Activated CD4-positive, alpha-beta T cell treated with anti-CD3 and anti-CD28 coated beads, Interleukin-2, Interleukin-4, amounts not matched to agents 100 ng/mL and 50 ng/mL, durations not matched to agents 16 hours and 8 hours (primary cell): ENCODE results near the gene ADPRM.
"Not testable (repeated sequence)": the region's sequence is repeated elsewhere in the genome, so short reads cannot be mapped to it uniquely, and the experiment has no call there.

ENCODE experiments used
- DNase-seq: peaks from one replicate; pipeline ENCODE4 v3.0.0-alpha.2; 2020; ENCODE audit warnings: low spot score

ADPRM gene

GRCh38 chr17:10699856-10700255, 2.5 kb downstream of the ADPRM start:
- peak; percentile 32 for DNase-seq

- no peak for DNase-seq
Observed at GRCh38 chr17:10702574-10702973, 5.2 kb downstream of the ADPRM start.

- DNase-seq, result no peak
Observed at GRCh38 chr17:10705727-10706126, 8.3 kb downstream of the ADPRM start.

- no peak for DNase-seq
Observed at GRCh38 chr17:10713318-10713717, 15.9 kb downstream of the ADPRM start.

DNA sequence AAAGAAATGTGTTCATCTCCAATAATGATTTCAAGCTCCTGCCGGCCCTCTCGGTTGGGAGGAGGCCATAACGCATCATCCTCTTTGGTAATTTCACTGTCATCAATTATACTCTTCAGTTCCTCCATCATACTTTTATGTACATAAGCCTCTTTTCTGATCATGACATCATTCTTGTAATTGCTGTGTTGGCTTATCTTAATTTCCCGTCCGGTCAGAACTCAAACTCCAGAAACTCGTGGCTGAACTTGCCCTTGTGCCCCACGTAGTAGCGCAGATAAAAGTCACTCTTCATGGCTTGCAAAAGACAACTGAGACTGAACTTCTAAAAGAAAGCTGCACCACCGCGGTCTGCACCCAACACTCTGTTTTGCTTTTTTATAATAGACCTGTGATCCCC, 18.8 kb downstream of the ADPRM start:
- DNase-seq, result no peak

GRCh38 chr17:10718547-10718946, 21.2 kb downstream of the ADPRM start:
- DNase-seq, result no peak

- no peak for DNase-seq
Observed at GRCh38 chr17:10724546-10725195, 27.3 kb downstream of the ADPRM start.

DNA sequence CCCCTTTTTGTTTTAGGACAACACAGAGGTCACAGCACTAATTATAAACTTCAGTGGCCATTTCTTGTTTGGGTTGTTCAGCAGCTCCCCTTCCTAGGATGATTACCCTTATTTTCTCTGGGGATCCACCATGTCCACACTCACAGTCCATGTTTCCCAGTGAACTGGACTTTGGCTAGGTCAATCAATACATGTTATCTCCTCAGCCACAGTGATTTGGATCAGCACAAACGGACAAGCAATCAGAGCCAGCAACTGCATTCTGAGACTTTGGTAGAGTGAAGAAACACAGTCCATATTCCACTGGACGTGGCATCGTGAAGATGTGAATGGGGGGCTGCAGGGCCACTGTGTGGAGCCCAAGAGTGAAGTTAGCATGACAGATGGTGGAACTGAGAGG, 27.9 kb downstream of the ADPRM start:
- no peak for DNase-seq

- DNase-seq, result no peak
Observed at GRCh38 chr17:10726196-10726595, 28.8 kb downstream of the ADPRM start.

GRCh38 chr17:10727192-10727591, 29.8 kb downstream of the ADPRM start:
- peak; percentile 55 for DNase-seq

DNA sequence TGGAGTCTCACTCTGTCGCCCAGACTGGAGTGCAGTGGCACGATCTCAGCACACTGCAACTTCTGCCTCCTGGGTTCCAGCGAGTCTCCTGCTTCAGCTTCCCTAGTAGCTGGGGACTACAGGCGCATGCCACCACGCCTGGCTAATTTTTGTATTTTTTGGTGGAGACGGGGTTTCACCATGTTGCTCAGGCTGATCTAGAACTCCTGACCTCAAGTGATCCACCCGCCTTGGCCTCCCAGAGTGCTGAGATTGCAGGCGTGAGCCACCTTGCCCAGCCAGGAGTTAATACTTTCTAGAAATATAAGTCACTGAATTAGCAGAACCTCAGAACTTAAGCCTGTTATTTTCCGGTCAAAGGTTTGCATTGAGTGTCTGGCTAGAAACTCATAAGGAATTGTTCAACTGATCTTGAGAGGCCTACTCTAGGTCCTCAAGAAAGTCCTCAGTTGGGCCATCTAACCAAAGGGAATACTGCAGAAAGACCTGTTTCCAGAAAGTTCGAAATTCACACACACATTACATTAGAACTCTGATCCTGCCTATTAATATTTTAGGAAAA, 31.0 kb downstream of the ADPRM start:
- DNase-seq, result no peak

GRCh38 chr17:10729334-10730193, 32.2 kb downstream of the ADPRM start, which contains the start of gene TMEM220:
Gene TMEM220, minus strand, starts transcription at chr17:10730023. Its CDS starts 172 bp downstream, at chr17:10729851.
- DNase-seq, result peak; percentile 20

- not testable (repeated sequence) for DNase-seq
Observed at GRCh38 chr17:10730247-10730646, 32.9 kb downstream of the ADPRM start.

DNA sequence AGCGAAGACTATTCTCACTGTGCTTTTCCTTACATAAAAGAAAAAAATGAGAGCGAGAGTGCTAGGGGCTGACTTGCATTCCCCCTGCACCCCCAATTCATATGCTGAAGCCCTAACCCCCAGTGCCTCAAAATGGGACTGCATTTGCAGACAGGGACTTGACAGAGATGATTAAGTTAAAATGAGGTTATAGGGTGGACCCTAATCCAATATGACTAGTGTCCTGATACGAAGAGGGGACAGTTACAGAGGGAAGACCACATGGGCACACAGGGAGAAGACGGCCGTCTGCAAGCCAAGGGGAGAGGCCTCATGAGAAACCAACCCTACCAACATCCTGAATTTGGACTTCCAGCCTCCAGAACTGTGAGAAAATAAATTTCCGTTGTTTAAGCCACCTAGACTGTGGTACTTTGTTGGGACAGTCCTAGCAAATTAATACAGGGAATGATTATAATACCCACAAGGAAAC, 34.0 kb downstream of the ADPRM start:
- DNase-seq, result no peak

GRCh38 chr17:10732121-10732520, 34.7 kb downstream of the ADPRM start:
- DNase-seq, result not testable (repeated sequence)

- no peak for DNase-seq
Observed at GRCh38 chr17:10733666-10734065, 36.3 kb downstream of the ADPRM start.

GRCh38 chr17:10735251-10735650, 37.9 kb downstream of the ADPRM start:
- no peak for DNase-seq

GRCh38 chr17:10735821-10736220, 38.4 kb downstream of the ADPRM start:
- no peak for DNase-seq

DNA sequence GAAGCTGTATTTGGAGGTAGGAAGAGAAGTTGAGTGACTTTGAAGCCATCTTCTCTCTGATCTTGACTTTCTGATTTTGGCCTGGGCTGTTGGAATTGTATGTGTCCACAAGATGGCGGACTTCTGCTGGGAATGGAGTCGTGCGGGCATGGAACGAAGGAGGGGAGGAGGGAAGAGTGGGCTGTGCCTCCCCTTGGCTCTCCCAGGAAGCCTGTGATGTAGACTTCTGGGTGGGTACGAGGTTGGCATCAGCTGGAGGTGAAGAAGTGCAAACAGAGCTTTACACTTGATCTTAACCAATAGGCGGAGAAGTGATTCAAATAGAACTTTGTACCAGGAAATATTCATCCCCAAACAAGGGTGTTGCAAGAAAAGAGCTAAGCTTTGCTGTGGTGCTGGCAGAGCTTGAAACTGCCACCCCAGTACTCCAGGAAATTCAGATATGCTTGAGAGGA, 39.8 kb downstream of the ADPRM start:
- DNase-seq, result peak; percentile 42

- DNase-seq, result no peak
Observed at GRCh38 chr17:10737736-10738135, 40.3 kb downstream of the ADPRM start.

- DNase-seq, result no peak
Observed at GRCh38 chr17:10738521-10739258, 41.3 kb downstream of the ADPRM start.

GRCh38 chr17:10739386-10739785, 42.0 kb downstream of the ADPRM start:
- no peak for DNase-seq
